MG63 (cell line): ENCODE measurements around the gene RAD21L1. TPM values are rescaled to one million over a fixed set of nuclear protein-coding genes. Genes with fewer than 3 reads are reported as not detected.

Experiments used
- total RNA-seq: library from RNA; depleted of rRNA; stranded (reverse); fragments of >200 nt; shearing (Covaris generic); gene quantifications from 2 replicates; pipeline ENCODE4 v1.2.3, GENCODE V29; 2014; ENCODE audit warnings: low replicate concordance; rRNA removed

RAD21L1 gene
- total RNA-seq, 1 experiment from 2014 or later = 0.10 TPM

Other genes starting within 250 kb of the RAD21L1 start
- gene RSPO4, start 223.7 kb upstream of the RAD21L1 start, total RNA-seq = 0.42 and 0.82 TPM in 2 replicates
- gene PSMF1, start 107.4 kb upstream of the RAD21L1 start, total RNA-seq = 41.6 and 62.5 TPM in 2 replicates
- gene TMEM74B, start 41.1 kb upstream of the RAD21L1 start, total RNA-seq = not detected in 2 replicates
- gene C20orf202, start 22.6 kb upstream of the RAD21L1 start, total RNA-seq = not detected in 2 replicates
- gene SNPH, start 40.2 kb downstream of the RAD21L1 start, total RNA-seq = 3.4 and 5.9 TPM in 2 replicates
- gene SDCBP2, start 103.1 kb downstream of the RAD21L1 start, total RNA-seq = 4.9 TPM in 1 of 2 replicates, not detected in the other
- 146 TPM in 2 replicates for gene FKBP1A, start 167.0 kb downstream of the RAD21L1 start, total RNA-seq
- 57.6 and 62.5 TPM in 2 replicates for gene NSFL1C, start 240.8 kb downstream of the RAD21L1 start, total RNA-seq